ENCODE data around the gene ERGIC3.

DNA sequence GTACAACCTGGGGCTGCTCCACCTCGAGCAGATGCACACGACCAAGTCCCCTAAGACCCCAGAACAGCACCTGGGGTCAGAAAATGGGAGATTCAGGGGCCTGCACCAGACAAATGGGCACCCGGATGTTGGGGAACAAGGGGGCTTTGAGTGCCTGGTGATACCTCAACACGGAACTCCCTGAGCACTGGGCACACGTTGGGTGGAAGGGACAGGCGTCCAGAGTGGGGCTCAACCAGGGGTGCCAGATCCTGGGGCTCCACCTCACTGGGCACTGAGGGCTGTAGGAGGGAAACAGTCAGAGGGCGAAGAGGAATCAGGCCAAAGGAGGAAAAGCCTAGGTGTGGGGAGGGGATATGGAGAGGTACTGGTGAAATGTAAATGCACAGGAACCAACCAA is 40.3 kb downstream of the ERGIC3 start:
- TF ChIP-seq CTCF (IDR thresholded peaks at IDR 0.05) = no peak
- TF ChIP-seq EZH2 (IDR thresholded peaks at IDR 0.05; ENCODE audit: borderline replicate concordance, insufficient read depth, low read depth, low read length, poor library complexity, severe bottlenecking) = no peak
